HepG2 (cell line): Measurements from ENCODE around the gene AMIGO3. TPM values are rescaled to one million over a fixed set of nuclear protein-coding genes. Genes with fewer than 3 reads are reported as not detected.

ENCODE experiments used
- AHR ChIP-seq: IDR thresholded peaks from 2 replicates; pipeline ENCODE4 v1.6.1; 2018; ENCODE audit warnings: missing genetic modification reagents, missing compliant biosample characterization
- ARNT2 ChIP-seq: sonication (generic); formaldehyde crosslinking; IDR thresholded peaks from 2 replicates; pipeline ENCODE4 v1.8.0; 2022; ENCODE audit warnings: mild to moderate bottlenecking, low read depth, missing genetic modification reagents, moderate library complexity
- CBX2 ChIP-seq, 2 experiments: fragments of 200-600 bp in 1 of 2; sonication (generic); formaldehyde crosslinking in 1 of 2; IDR thresholded peaks; 2 replicates each; pipeline versions ENCODE4 v1.7.0 to v1.8.1; 2018 to 2022; ENCODE audit warnings: low read depth in 2 of 2, low read length in 1 of 2, mild to moderate bottlenecking in 1 of 2, missing genetic modification reagents in 1 of 2
- CCDC6 ChIP-seq: sonication (generic); formaldehyde crosslinking; IDR thresholded peaks from 2 replicates; pipeline ENCODE4 v1.8.1; 2022; ENCODE audit warnings: mild to moderate bottlenecking, missing genetic modification reagents, moderate library complexity
- ESRRA ChIP-seq: sonication (generic); formaldehyde crosslinking; IDR thresholded peaks from 2 replicates; pipeline ENCODE4 v1.5.1; 2020; ENCODE audit warnings: mild to moderate bottlenecking, low read depth, missing genetic modification reagents
- HES4 ChIP-seq: sonication (generic); formaldehyde crosslinking; IDR thresholded peaks from 2 replicates; pipeline ENCODE4 v1.9.0; 2021; ENCODE audit warnings: mild to moderate bottlenecking, missing genetic modification reagents, borderline replicate concordance
- HMGA1 ChIP-seq: sonication (generic); formaldehyde crosslinking; conservative IDR thresholded peaks from 2 replicates; pipeline ENCODE4 v1.4.0; 2020; ENCODE audit warnings: missing genetic modification reagents
- HNRNPK ChIP-seq: fragments of 200-400 bp; formaldehyde crosslinking; IDR thresholded peaks from 2 replicates; pipeline ENCODE4 v1.6.1; 2018; ENCODE audit warnings: low read length, low read depth, moderate library complexity, mild to moderate bottlenecking; ENCODE audit not compliant: poor library complexity, severe bottlenecking
- JUND ChIP-seq: sonication (generic); formaldehyde crosslinking; IDR thresholded peaks from 2 replicates; pipeline ENCODE4 v1.8.0; 2022; ENCODE audit warnings: mild to moderate bottlenecking, missing genetic modification reagents
- MZF1 ChIP-seq: sonication (generic); formaldehyde crosslinking; IDR thresholded peaks from 2 replicates; pipeline ENCODE4 v1.8.1; 2023; ENCODE audit warnings: mild to moderate bottlenecking, missing genetic modification reagents, borderline replicate concordance
- RARG ChIP-seq: sonication (generic); formaldehyde crosslinking; IDR thresholded peaks from 2 replicates; pipeline ENCODE4 v1.4.0; 2020; ENCODE audit warnings: low read depth, mild to moderate bottlenecking, missing genetic modification reagents
- SNAI1 ChIP-seq: sonication (generic); formaldehyde crosslinking; IDR thresholded peaks from 2 replicates; pipeline ENCODE4 v1.5.0; 2020; ENCODE audit warnings: mild to moderate bottlenecking, missing genetic modification reagents, borderline replicate concordance
- TCF7 ChIP-seq: sonication (generic); IDR thresholded peaks from 2 replicates; pipeline ENCODE4 v1.6.1; 2016; ENCODE audit warnings: antibody characterized with exemption, low read depth
- THAP11 ChIP-seq: IDR thresholded peaks from 2 replicates; pipeline ENCODE4 v1.6.1; 2016; ENCODE audit warnings: missing biosample characterization, missing genetic modification reagents
- ZBTB14 ChIP-seq: sonication (generic); formaldehyde crosslinking; IDR thresholded peaks from 2 replicates; pipeline ENCODE4 v1.4.0; 2020; ENCODE audit warnings: missing genetic modification reagents
- ZBTB8A ChIP-seq: sonication (generic); formaldehyde crosslinking; IDR thresholded peaks from 2 replicates; pipeline ENCODE4 v1.4.0; 2020; ENCODE audit warnings: mild to moderate bottlenecking, low read depth, missing genetic modification reagents, borderline replicate concordance
- ZFP36L2 ChIP-seq: sonication (generic); formaldehyde crosslinking; IDR thresholded peaks from 2 replicates; pipeline ENCODE4 v1.4.0; 2020; ENCODE audit warnings: missing genetic modification reagents
- ZKSCAN5 ChIP-seq: sonication (generic); formaldehyde crosslinking; IDR thresholded peaks from 2 replicates; pipeline ENCODE4 v1.5.1; 2020; ENCODE audit warnings: mild to moderate bottlenecking, missing genetic modification reagents
- ZNF30 ChIP-seq: sonication (generic); formaldehyde crosslinking; IDR thresholded peaks from 2 replicates; pipeline ENCODE4 v1.5.0; 2020; ENCODE audit warnings: mild to moderate bottlenecking, missing genetic modification reagents
- ZNF430 ChIP-seq: sonication (generic); formaldehyde crosslinking; IDR thresholded peaks from 2 replicates; pipeline ENCODE4 v1.9.0; 2021; ENCODE audit warnings: mild to moderate bottlenecking, missing genetic modification reagents
- ZNF580 ChIP-seq: IDR thresholded peaks from 2 replicates; pipeline ENCODE4 v1.6.1; 2016; ENCODE audit warnings: low read depth, borderline replicate concordance
- ZNF841 ChIP-seq: sonication (generic); formaldehyde crosslinking; IDR thresholded peaks from 2 replicates; pipeline ENCODE4 v1.8.1; 2023; ENCODE audit warnings: missing genetic modification reagents, borderline replicate concordance
- ZSCAN22 ChIP-seq: sonication (generic); formaldehyde crosslinking; IDR thresholded peaks from 2 replicates; pipeline ENCODE4 v1.4.0; 2020; ENCODE audit warnings: mild to moderate bottlenecking, missing genetic modification reagents
- polyA plus RNA-seq, 8 experiments: library from polyadenylated mRNA; depleted of rRNA in 3 of 8; stranded (reverse) in 7 of 8; unstranded in 1 of 8; fragments of >200 nt; fragmentation: Illumina TruSeq in 4 of 8; extraction: Trizol in 4 of 8; gene quantifications; 2 replicates each; pipeline versions ENCODE4 v1.2.1 to v1.2.3, GENCODE V29; 2011 to 2016; ENCODE audit warnings: low read depth in 4 of 8, missing spikeins in 1 of 8, mixed read lengths in 1 of 8; ENCODE audit not compliant: insufficient read depth in 1 of 8
- total RNA-seq, 5 experiments: library from RNA; depleted of rRNA; stranded (reverse); fragments of >200 nt; fragmentation: Illumina TruSeq; extraction: Trizol; gene quantifications; 2 replicates each; pipeline ENCODE4 v1.2.3, GENCODE V29; 2016; ENCODE audit warnings: low read depth in 1 of 5
- TF ChIP-seq, protein P1 (sequence below): sonication (generic); formaldehyde crosslinking; IDR thresholded peaks from 2 replicates; pipeline ENCODE4 v1.4.0; 2020; ENCODE audit warnings: mild to moderate bottlenecking, missing genetic modification reagents
- TF ChIP-seq, protein P2 (sequence below): sonication (generic); formaldehyde crosslinking; IDR thresholded peaks from 2 replicates; pipeline ENCODE4 v1.5.0; 2020; ENCODE audit warnings: mild to moderate bottlenecking, missing genetic modification reagents

Gene AMIGO3
- total and polyA plus RNA-seq, 2 of the 13 experiments (the other 11 are each of a cell fraction or from before 2014, with no cell fraction given) = 0.35 TPM; not detected in 1

DNA sequence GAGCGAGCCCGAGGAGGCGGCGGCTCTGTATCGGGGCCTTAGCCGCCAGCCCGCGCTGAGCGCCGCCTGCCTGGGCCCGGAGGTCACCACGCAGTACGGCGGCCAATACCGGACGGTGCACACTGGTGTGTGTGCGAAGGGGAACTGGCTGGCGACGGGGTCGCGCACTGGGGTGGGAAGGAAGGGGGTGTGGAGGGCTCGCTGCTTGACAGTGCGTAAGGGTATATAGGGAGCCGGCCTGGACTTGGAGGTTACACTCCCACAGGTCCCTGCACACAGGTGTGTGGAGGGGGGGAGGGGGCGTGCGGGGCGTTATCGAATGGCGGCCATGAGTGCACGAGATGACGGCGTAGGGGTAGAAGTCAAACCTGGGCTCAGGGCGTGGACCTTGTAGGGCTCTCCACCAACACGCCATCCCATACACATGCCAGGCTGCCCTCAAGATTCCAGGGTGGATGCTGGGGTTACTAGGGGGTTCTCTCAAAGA lies 44.9 kb downstream of the AMIGO3 start (continued):
- TF ChIP-seq, protein P1, sequence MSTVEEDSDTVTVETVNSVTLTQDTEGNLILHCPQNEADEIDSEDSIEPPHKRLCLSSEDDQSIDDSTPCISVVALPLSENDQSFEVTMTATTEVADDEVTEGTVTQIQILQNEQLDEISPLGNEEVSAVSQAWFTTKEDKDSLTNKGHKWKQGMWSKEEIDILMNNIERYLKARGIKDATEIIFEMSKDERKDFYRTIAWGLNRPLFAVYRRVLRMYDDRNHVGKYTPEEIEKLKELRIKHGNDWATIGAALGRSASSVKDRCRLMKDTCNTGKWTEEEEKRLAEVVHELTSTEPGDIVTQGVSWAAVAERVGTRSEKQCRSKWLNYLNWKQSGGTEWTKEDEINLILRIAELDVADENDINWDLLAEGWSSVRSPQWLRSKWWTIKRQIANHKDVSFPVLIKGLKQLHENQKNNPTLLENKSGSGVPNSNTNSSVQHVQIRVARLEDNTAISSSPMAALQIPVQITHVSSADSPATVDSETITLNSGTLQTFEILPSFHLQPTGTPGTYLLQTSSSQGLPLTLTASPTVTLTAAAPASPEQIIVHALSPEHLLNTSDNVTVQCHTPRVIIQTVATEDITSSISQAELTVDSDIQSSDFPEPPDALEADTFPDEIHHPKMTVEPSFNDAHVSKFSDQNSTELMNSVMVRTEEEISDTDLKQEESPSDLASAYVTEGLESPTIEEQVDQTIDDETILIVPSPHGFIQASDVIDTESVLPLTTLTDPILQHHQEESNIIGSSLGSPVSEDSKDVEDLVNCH (CRISPR knock-in tag) = no peak
- TF ChIP-seq CBX2 (IDR thresholded peaks at IDR 0.05; ENCODE audit: low read depth, low read length) (no peak), CBX2 (CRISPR knock-in tag; IDR thresholded peaks at IDR 0.05; ENCODE audit: low read depth) (no peak), ZNF30 (CRISPR knock-in tag) (no peak), TCF7 (no peak), ZNF841 (no peak), ZKSCAN5 (CRISPR knock-in tag) (no peak), CCDC6 (no peak), ZFP36L2 (CRISPR knock-in tag) (no peak), ZBTB14 (CRISPR knock-in tag) (peak; percentile 72; the same call in 1 of the 2 replicates), HES4 (CRISPR knock-in tag) (no peak), ZNF430 (no peak), ZNF580 (CRISPR knock-in tag) (no peak), HMGA1 (CRISPR knock-in tag) (no peak), ESRRA (CRISPR knock-in tag) (no peak), HNRNPK (peak; percentile 71), ZBTB8A (CRISPR knock-in tag) (no peak), MZF1 (no peak), SNAI1 (no peak), AHR (no peak), ZSCAN22 (CRISPR knock-in tag) (no peak), THAP11 (CRISPR knock-in tag) (no peak), ARNT2 (no peak), JUND (CRISPR knock-in tag) (no peak), RARG (no peak)
- TF ChIP-seq, protein P2, sequence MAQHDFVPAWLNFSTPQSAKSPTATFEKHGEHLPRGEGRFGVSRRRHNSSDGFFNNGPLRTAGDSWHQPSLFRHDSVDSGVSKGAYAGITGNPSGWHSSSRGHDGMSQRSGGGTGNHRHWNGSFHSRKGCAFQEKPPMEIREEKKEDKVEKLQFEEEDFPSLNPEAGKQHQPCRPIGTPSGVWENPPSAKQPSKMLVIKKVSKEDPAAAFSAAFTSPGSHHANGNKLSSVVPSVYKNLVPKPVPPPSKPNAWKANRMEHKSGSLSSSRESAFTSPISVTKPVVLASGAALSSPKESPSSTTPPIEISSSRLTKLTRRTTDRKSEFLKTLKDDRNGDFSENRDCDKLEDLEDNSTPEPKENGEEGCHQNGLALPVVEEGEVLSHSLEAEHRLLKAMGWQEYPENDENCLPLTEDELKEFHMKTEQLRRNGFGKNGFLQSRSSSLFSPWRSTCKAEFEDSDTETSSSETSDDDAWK (CRISPR knock-in tag) = no peak
